Suppressor macrophage treated with lipopolysaccharide for 4 hours (primary cell): ENCODE measurements around the gene DDTL.

ENCODE experiments used
- DNase-seq: peaks from one replicate; pipeline ENCODE4 v3.0.0-alpha.2; 2020

The DDTL gene

DNA sequence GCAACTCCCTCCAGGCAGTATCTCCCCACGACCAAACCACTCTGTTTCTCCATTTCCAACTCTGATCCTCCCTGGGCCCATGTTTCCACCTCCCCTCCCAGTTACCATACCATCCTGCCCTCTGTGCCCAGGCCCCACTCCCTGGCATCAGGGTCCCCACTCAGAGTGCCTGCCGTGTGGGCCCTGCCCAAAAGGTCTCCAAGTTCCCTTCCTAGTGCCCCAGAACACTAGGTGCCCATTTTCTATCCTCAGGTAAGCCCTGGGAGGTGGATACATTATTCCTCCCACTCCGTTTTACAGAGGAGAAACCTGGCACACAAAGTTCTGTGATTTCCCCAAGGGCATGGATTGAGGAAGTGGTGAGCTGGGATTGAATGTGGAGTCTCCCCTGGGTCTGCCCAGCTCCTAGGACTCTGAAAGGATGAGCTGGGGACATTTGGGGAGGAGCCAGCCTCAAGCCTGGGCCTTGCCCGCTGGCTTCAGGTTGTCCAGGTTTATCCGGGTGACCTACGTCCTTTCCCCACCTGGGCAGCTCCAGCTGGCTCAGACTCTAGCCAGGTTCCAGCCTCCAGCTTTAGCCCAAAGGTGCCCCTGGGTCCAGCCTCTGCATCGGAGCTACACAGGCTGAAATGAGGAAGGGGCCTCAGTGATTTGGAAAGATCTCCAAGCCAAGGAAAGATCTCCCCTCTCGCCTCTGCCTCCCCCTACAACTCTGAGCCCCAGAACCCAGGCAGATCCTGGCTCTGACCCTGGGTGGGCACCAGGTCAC lies 40.7 kb downstream of the DDTL start:
- no peak for DNase-seq

DNA sequence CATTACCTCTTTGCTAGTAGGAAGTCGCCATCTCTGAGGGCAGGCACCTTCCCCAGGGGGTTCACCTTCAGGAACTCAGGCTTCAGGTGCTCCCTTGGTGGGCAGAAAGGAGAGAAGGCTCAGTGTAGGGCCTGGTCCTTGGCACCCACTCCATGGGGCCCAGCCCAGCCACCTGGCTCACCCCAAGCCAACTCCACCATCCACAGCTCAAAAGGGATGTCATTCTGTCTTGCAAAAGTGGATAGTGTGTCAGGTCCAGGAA lies 41.3 kb downstream of the DDTL start:
- DNase-seq = no peak

DNA sequence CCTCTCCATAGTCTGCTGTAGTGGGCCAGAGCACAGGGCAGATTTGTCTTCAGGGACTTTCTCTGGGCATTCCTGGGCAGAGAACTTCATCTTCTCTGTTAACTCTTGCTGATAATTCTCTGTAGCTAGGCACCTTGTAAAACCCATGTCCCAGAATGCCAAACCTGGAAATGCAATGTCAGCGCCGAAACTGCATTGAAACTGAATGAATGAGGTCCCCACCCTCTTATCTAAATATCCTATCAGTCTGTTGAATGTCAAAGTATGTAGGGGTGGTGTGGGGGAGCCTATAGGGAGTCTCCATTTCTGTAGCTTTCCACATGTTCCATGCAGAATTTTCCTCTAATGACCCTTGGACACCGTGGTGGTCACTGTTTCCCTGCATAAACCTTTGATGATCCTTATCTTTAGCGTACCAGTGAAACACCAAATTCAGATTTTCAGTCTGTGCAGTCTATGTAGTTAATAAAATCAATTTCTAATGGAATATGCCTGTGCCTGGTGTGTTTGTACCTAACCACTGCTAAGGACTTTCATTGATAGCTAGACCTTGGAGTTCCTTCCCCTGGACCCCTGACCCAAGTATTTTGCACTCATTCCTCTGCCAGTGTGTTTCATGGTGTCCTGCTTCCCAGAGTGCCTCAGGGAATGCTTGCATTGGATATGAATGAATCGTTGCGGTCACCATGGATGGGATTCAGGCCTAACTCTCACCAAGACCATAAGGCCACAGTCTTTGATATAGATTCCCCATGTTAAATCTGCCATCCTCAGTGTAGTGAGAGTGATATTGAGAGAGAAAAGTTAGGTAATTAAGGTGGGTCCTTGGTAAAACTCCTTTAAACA lies 41.9 kb downstream of the DDTL start:
- DNase-seq = no peak

DNA sequence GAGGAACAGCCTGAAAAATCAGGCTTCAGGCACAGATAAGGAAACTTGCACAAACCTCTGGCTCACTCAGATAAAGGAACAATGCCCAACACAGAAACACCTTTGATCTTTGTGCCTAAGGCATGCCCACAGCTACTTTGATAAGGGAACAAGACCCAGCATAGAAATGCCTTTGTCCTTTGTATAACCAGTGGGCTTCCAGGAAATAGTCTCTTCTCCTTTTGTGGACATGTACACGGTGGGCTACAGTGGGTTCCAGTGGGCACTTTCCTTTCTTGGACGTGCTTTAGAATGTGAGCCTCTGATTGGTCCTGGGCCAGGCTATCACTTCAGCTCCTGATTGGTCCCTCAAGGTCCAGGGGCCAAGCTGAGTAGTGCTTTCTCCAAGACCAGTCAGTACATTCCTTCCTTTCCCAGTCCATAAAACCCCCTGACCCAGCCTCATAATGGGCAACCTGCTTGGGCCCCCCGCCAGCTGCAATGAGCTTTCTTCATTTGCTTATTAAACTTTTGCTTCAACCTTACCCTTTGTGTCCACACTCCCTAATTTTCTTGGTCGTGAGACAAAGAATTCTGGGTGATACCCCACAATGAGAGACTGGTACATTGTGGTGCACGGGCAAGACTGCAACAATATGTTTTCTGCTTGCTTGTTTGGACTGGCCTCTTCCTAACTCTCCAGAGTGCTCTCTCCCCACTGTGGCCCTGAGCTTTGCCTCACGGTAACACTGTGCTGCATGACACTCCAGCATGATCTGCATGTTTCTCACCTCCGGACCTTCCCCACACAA lies 42.7 kb downstream of the DDTL start:
- no peak for DNase-seq

DNA sequence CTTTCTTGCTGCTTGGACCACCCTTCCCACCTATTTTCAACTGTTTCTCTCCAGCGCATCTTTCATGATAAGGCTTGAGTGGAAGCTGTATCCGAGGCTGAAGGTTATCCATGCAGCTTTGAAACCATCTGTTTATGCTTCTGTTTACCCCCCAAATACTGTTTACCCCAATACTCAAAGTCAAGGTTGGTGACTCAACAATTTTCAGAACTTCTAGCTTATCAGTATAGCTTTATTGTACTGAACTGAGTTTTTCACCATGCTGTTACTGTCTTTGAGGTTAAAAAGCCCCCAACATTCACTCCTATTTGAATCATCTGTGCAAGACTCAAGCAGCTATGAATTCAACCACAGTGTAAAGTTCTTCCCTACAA lies 43.3 kb downstream of the DDTL start:
- DNase-seq = no peak

DNA sequence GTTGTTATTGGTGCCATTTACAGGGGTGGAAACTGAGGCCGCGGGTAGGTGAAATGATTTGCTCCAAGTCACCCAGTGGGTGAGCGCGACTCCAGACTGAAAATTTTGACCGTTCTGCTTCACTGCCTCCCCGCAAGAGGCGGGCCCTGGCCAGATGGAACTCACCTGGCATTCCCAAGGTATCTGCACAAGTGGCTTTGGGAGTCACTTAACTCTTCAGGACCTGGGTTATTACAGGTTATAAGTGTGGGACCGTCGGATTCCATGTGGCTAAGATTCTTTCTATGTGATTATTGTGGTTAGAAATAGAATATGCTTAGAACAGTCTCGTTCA lies 45.0 kb downstream of the DDTL start:
- no peak for DNase-seq

DNA sequence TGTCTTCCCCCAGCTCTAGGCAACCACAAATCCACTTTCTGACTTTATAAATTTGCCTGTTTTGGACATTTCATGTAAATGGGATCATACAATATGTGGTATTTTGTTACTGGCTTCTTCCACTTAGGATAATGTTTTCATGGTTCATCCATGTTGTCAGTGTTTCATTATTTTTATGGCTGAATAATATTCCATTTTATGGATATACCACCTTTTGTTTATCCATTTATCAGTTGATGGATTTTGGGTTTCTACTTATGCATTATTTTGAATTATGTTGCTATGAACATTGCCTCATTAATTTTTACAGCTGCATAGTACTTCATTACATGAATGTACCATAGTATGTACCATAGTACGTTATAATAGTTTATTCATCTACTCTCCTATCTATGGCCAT lies 49.5 kb downstream of the DDTL start:
- no peak for DNase-seq

DNA sequence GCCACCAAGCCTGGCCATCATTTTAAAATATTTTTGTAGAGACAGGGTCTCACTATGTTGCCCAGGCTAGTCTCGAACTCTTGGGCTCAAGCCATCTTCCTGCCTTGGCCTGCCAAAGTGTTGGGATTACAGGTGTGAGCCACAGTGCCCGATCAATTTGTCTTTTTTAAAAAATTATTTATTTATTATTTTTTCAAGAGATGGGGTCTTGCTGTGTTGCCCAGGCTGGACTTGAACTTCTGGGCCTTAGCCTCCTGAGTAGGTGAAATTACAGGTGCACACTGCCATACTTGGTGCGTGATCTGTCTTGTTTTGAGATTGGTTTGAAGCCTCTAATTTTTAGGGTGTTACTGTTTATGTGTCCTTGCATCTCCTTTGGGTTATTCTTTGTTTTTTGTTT lies 54.6 kb downstream of the DDTL start:
- no peak for DNase-seq
